Erythroblast (primary cell): ENCODE measurements around the gene FAM149B1.

ENCODE experiments used
- GATA1 ChIP-seq: IDR thresholded peaks from 2 replicates; pipeline ENCODE4 v1.6.1; 2011; ENCODE audit warnings: low read depth, mild to moderate bottlenecking, control low read depth, low read length, moderate library complexity
- POLR2A ChIP-seq: IDR thresholded peaks from 2 replicates; pipeline ENCODE4 v1.6.1; 2011; ENCODE audit warnings: mild to moderate bottlenecking, low read length

DNA sequence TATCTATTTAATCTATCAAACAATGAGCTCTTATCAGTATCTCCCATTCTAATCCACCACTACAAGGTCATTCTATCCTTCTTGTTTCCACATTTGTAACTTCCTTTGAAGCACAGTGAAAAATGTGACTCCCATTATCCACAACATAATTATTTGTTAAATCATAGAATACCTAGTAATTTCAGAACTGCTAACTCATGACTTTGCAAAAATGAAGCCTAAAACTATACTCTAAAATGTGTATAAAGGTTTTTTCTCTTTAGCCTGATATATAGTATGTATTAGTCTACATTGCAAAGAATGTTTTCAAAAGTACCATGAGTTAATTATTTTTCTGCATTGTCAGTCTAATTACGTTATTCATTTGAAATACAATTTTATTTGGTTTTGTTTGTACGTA is 96.5 kb downstream of the FAM149B1 start:
- TF ChIP-seq POLR2A, result no peak
- TF ChIP-seq GATA1, result no peak
